Inflammatory macrophage (primary cell): ENCODE measurements around the gene POU2F1.
"Not testable (repeated sequence)": the region's sequence is repeated elsewhere in the genome, so short reads cannot be mapped to it uniquely, and the experiment has no call there.

Experiments
- DNase-seq, 2 donors: peaks; one replicate each; pipeline ENCODE4 v3.0.0-alpha.2; 2020 to 2022

The POU2F1 gene

GRCh38 chr1:167317463-167317862 lies 96.8 kb downstream of the POU2F1 start:
- no peak for DNase-seq

GRCh38 chr1:167319206-167319605 lies 98.5 kb downstream of the POU2F1 start:
- DNase-seq, result not testable (repeated sequence)

GRCh38 chr1:167322483-167322882 lies 101.8 kb downstream of the POU2F1 start:
- no peak for DNase-seq

GRCh38 chr1:167325151-167325550 lies 104.5 kb downstream of the POU2F1 start:
- no peak for DNase-seq

- no peak for DNase-seq
These were observed 107.7 kb downstream of the POU2F1 start for GRCh38 chr1:167328306-167328815.

- peak; percentile 56 to 77 for DNase-seq
These were observed 108.3 kb downstream of the POU2F1 start for GRCh38 chr1:167328816-167329483.

- DNase-seq, result no peak
These were observed 110.1 kb downstream of the POU2F1 start for GRCh38 chr1:167330601-167331293.

- DNase-seq, result no peak
These were observed 111.0 kb downstream of the POU2F1 start for GRCh38 chr1:167331650-167332049.

GRCh38 chr1:167332503-167332902 lies 111.8 kb downstream of the POU2F1 start:
- DNase-seq, result peak in 1 of 2 donors; percentile 23

GRCh38 chr1:167333124-167333523 lies 112.4 kb downstream of the POU2F1 start:
- no peak for DNase-seq

GRCh38 chr1:167333703-167334102 lies 113.0 kb downstream of the POU2F1 start:
- no peak for DNase-seq

- no peak for DNase-seq
These were observed 118.7 kb downstream of the POU2F1 start for GRCh38 chr1:167339405-167339804.

- DNase-seq, result no peak
These were observed 122.2 kb downstream of the POU2F1 start for GRCh38 chr1:167342846-167343245.

GRCh38 chr1:167344112-167344511 lies 123.4 kb downstream of the POU2F1 start:
- DNase-seq, result no peak

- DNase-seq, result no peak
These were observed 124.1 kb downstream of the POU2F1 start for GRCh38 chr1:167344615-167345385.

GRCh38 chr1:167345386-167345733 lies 124.7 kb downstream of the POU2F1 start:
- DNase-seq, result no peak

- no peak for DNase-seq
These were observed 136.6 kb downstream of the POU2F1 start for GRCh38 chr1:167357305-167357704.

GRCh38 chr1:167359295-167359694 lies 138.6 kb downstream of the POU2F1 start:
- no peak for DNase-seq

- no peak for DNase-seq
These were observed 139.4 kb downstream of the POU2F1 start for GRCh38 chr1:167360120-167360519.

- DNase-seq, result no peak
These were observed 142.0 kb downstream of the POU2F1 start for GRCh38 chr1:167362638-167363037.

GRCh38 chr1:167364826-167365225 lies 144.1 kb downstream of the POU2F1 start:
- no peak for DNase-seq

GRCh38 chr1:167365360-167365759 lies 144.7 kb downstream of the POU2F1 start:
- no peak for DNase-seq

GRCh38 chr1:167367705-167368104 lies 147.0 kb downstream of the POU2F1 start:
- DNase-seq, result no peak
